SK-N-MC (cell line): ENCODE measurements around the gene UBE4B.

Source experiments
- EZH2 ChIP-seq: fragments of 200-600 bp; sonication (generic); IDR thresholded peaks from one replicate; pipeline ENCODE4 v1.6.1; 2017; ENCODE audit warnings: antibody characterized with exemption
- POLR2AphosphoS5 ChIP-seq: IDR thresholded peaks from 2 replicates; pipeline ENCODE4 v1.6.1; 2012; ENCODE audit warnings: mild to moderate bottlenecking, low read depth, low read length, borderline replicate concordance

DNA sequence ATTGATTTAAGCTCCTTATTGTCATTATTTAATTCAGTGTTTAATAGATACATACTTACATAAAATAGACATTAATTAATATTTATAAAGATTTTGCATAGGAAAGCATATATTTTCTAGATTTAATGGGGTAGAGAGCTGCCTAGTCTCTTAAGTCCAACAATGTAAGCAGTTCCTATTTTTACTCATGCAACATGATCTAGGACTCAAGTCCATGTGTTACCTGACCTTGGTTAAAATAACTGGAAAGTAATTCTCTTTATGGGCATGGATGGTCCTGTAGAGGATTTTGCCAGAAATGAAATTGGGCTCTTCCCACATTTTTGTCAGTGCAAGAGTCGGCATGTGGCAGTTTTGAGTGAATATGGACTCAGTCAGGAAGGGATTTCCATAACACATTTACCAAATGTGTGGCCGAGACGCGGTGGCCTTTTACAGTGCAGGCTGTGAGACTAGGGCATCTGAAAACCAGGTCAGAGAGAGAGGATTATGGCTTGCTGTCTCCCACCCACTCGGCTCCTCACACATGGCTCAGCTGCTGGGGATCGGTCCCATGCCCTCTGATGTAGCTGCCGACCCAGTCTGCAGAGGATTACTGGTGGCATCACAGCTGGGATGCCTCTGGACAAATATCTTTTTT, 171.4 kb downstream of the UBE4B start:
- no peak for TF ChIP-seq EZH2
- TF ChIP-seq POLR2AphosphoS5 = no peak
